ENCODE results near the gene CHD3.

Gene CHD3

GRCh38 chr17:7959503-7960253 is 71.1 kb downstream of the CHD3 start:
- TF ChIP-seq YY1 (IDR thresholded peaks at IDR 0.05; ENCODE audit: insufficient read depth, insufficient read length) = no peak
- TF ChIP-seq ZNF274 (IDR thresholded peaks at IDR 0.05; ENCODE audit: low read depth, low read length) = no peak
- no peak for TF ChIP-seq SUZ12 (IDR thresholded peaks at IDR 0.05; ENCODE audit: extremely low read depth, insufficient read depth, insufficient read length)
- Histone ChIP-seq H3K4me3 (ENCODE audit: insufficient read length, low read depth) (no peak overlapping the region), H3K27me3 (ENCODE audit: insufficient read depth, insufficient read length) (no peaks in the 10 kb centered on the region), H3K9ac (ENCODE audit: insufficient read length, low read depth) (no peak overlapping the region), H3K36me3 (ENCODE audit: insufficient read depth, insufficient read length, low read length) (no peaks in the 10 kb centered on the region), H3K4me1 (ENCODE audit: insufficient read depth, insufficient read length) (peaks cover 3% of the 10 kb centered on the region), H3K9me3 (ENCODE audit: insufficient read depth, low read length) (no peaks in the 10 kb centered on the region)
- DNase-seq (ENCODE audit: low read depth, low spot score) = no peak

- H3K9ac ChIP-seq (ENCODE audit: insufficient read length, low read depth) = no peak overlapping the region
- H3K4me1 ChIP-seq (ENCODE audit: insufficient read depth, insufficient read length) = peaks cover 3% of the 10 kb centered on the region
- no peak overlapping the region for H3K4me3 ChIP-seq (ENCODE audit: insufficient read length, low read depth)
- no peak for DNase-seq (ENCODE audit: low read depth, low spot score)
- H3K9me3 ChIP-seq (ENCODE audit: insufficient read depth, low read length) = no peaks in the 10 kb centered on the region
- no peaks in the 10 kb centered on the region for H3K27me3 ChIP-seq (ENCODE audit: insufficient read depth, insufficient read length)
- TF ChIP-seq ZNF274 (IDR thresholded peaks at IDR 0.05; ENCODE audit: low read depth, low read length) (no peak), YY1 (IDR thresholded peaks at IDR 0.05; ENCODE audit: insufficient read depth, insufficient read length) (no peak), SUZ12 (IDR thresholded peaks at IDR 0.05; ENCODE audit: extremely low read depth, insufficient read depth, insufficient read length) (no peak)
- no peaks in the 10 kb centered on the region for H3K36me3 ChIP-seq (ENCODE audit: insufficient read depth, insufficient read length, low read length)
Measured at GRCh38 chr17:7961421-7961820, 72.8 kb downstream of the CHD3 start.

Measured in NT2/D1 (cell line).